ENCODE results near the gene ULBP3.
"Not testable (repeated sequence)": the region's sequence is repeated elsewhere in the genome, so short reads cannot be mapped to it uniquely, and the experiment has no call there.

The ULBP3 gene

GRCh38 chr6:150014623-150015280 lies 54.2 kb downstream of the ULBP3 start:
- not testable (repeated sequence) for DNase-seq

- not testable (repeated sequence) for DNase-seq
These were observed 54.9 kb downstream of the ULBP3 start for GRCh38 chr6:150013785-150014622.

GRCh38 chr6:150012846-150013784 lies 55.8 kb downstream of the ULBP3 start:
- not testable (repeated sequence) for DNase-seq
